Esophagus squamous epithelium (tissue), 4 donors: ENCODE measurements around the gene NPR1.

ENCODE experiments used
- POLR2A ChIP-seq, 4 donors: fragments of 450-650 bp; IDR thresholded peaks; one replicate each; pipeline ENCODE4 v1.6.1; 2017; ENCODE audit warnings: antibody characterized with exemption in 4 of 4, mild to moderate bottlenecking in 4 of 4, moderate library complexity in 3 of 4
- TF ChIP-seq, protein P1 (sequence below), 6 experiments: fragments of 450-650 bp in 4 of 6; fragments of 200-600 bp in 2 of 6; sonication (generic) in 2 of 6; IDR thresholded peaks; one replicate each; pipeline ENCODE4 v1.5.1; 2016 to 2019; ENCODE audit warnings: antibody characterized with exemption in 6 of 6, mild to moderate bottlenecking in 4 of 6, moderate library complexity in 4 of 6

DNA sequence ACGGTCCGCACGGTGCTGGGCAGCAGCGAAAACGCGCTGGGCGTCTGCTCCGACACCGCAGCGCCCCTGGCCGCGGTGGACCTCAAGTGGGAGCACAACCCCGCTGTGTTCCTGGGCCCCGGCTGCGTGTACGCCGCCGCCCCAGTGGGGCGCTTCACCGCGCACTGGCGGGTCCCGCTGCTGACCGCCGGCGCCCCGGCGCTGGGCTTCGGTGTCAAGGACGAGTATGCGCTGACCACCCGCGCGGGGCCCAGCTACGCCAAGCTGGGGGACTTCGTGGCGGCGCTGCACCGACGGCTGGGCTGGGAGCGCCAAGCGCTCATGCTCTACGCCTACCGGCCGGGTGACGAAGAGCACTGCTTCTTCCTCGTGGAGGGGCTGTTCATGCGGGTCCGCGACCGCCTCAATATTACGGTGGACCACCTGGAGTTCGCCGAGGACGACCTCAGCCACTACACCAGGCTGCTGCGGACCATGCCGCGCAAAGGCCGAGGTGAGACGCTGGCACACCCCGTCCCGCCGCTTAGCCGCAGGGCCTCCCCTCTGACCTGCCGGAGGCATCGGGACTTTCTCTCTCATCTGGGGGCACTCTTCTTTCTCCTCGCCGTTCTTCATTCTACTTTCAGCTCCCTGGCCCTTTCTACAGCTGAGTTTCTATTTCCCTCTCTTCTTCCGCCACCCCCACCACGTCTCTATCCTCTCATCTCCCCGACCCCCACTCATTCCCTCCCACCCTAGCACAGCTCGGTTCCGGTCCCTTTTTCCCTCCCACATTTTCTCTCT lies 1.0 kb downstream of the NPR1 start:
- TF ChIP-seq, protein P1, sequence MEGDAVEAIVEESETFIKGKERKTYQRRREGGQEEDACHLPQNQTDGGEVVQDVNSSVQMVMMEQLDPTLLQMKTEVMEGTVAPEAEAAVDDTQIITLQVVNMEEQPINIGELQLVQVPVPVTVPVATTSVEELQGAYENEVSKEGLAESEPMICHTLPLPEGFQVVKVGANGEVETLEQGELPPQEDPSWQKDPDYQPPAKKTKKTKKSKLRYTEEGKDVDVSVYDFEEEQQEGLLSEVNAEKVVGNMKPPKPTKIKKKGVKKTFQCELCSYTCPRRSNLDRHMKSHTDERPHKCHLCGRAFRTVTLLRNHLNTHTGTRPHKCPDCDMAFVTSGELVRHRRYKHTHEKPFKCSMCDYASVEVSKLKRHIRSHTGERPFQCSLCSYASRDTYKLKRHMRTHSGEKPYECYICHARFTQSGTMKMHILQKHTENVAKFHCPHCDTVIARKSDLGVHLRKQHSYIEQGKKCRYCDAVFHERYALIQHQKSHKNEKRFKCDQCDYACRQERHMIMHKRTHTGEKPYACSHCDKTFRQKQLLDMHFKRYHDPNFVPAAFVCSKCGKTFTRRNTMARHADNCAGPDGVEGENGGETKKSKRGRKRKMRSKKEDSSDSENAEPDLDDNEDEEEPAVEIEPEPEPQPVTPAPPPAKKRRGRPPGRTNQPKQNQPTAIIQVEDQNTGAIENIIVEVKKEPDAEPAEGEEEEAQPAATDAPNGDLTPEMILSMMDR (IDR thresholded peaks at IDR 0.05), result peak in 3 of 6 experiments; percentile 18 to 34 (median 20)
- no peak for TF ChIP-seq POLR2A (IDR thresholded peaks at IDR 0.05)
